AG20443 (cell line): ENCODE measurements around the gene SLC22A1.
"Not testable (repeated sequence)": the region's sequence is repeated elsewhere in the genome, so short reads cannot be mapped to it uniquely, and the experiment has no call there.

Source experiments
- DNase-seq: peaks from one replicate; pipeline ENCODE4 v3.0.0; 2012; ENCODE audit warnings: low spot score, mixed read lengths

Gene SLC22A1

GRCh38 chr6:160121558-160121957, at the start of gene SLC22A1:
Gene SLC22A1, plus strand, starts transcription at chr6:160121815. Its CDS starts 121 bp downstream, at chr6:160121936.
- DNase-seq = no peak

DNA sequence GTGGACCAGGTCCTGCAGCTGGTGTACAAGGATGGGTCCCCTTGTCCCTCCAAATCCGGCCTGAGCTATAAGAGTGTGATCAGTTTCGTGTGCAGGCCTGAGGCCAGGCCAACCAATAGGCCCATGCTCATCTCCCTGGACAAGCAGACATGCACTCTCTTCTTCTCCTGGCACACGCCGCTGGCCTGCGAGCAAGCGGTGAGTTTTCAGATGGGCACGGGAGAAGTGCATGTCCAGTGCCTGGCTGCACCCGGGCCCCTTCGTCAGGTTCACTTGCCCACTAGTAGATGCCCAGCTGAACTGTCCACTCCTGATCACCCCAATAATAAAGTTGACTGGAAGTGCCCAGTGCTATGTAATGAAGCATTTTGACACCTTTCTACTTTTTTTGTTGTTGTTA, 48.3 kb upstream of the SLC22A1 start:
- DNase-seq = no peak

- DNase-seq = no peak
These were observed 45.6 kb upstream of the SLC22A1 start for GRCh38 chr6:160076009-160076408.

DNA sequence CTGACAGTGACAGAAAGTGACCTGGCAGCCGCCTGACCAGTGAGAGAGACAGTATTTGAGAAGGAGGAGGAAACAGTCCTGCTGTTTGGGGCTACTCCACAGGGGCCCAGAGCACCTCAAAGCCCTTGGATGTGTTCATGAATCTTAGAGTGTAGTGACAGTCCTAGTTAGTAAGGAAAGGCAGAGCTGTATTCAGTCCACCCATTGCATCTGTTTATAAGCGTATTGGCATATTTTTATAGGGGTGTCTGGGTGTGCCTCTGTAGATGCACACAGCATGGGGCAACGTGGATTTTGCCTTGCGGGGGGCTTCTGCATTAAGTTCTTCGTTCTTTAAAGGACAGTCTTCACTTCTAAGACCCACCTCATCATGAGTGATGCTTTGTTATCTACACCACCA, 44.6 kb upstream of the SLC22A1 start:
- DNase-seq = peak; percentile 20

GRCh38 chr6:160077526-160077925, 44.1 kb upstream of the SLC22A1 start:
- peak; percentile 76 for DNase-seq

DNA sequence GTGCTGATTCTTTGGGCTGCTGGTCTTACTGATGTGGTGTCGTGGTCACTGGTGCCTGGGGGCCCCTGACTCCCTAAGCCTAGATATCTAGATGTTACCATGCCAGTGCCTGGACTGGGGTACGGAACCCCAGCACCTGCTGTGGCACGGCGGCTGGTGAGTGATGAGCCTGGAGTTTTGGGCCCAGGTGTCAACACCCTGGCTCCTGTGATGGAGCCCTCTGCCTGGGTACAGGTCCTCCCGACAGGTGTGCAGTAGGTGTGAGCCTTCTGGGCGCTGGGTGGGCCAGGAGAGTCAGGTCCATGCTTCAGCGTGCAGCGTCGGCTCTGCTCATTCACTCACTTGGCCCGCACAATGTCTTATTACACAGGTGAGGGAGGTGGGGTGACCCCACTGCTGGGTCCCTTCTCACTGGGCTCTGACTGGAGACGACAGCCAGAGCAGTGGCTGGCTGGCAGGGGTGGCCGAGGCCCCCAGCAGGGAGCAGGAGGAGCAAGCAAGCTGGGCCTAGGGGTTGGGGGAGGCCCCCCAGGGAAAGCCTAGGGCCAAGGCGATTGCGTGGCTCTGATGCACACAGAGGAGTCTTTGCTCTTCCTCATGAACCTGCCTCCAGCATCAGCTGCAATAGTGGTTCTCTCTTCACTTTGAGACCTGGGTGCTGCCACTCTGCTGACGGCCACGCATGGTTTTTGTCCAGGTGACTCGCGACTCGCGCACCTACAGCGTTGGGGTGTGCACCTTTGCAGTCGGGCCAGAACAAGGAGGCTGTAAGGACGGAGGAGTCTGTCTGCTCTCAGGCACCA, 42.5 kb upstream of the SLC22A1 start:
- no peak for DNase-seq

GRCh38 chr6:160079686-160080043, 42.0 kb upstream of the SLC22A1 start:
- no peak for DNase-seq

DNA sequence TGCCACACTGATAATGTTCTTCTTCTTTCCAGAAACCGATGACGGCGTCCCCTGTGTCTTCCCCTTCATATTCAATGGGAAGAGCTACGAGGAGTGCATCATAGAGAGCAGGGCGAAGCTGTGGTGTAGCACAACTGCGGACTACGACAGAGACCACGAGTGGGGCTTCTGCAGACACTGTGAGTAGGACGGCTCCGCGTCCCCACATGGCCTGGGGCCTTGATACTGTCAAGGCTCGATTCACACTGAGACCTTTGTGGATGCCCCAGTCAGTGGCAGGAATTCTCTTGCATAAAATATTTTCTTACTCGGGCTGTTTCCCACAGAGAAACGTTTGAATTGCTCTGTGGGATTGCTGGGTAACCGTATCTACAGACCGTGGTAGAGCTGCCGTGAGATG, 41.5 kb upstream of the SLC22A1 start:
- DNase-seq = no peak

DNA sequence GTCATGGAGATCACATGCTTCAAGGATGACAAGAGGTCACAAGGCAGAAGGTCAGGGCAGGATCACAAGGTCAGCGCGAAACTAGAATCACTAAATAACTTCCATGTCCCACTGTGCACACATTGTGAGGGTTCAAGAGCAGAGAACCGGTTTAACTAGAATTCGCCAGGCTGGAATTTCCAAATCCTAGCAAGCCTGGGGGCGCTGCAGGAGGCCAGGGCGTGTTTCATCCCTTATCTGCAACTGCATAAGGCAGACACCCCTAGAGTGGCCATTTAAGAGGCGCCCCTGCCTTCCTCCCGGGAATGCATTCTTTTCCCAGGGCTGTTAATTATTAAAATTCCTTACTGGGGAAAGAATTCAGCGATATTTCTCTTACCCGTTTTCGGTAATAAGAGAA, 40.2 kb upstream of the SLC22A1 start:
- no peak for DNase-seq

DNA sequence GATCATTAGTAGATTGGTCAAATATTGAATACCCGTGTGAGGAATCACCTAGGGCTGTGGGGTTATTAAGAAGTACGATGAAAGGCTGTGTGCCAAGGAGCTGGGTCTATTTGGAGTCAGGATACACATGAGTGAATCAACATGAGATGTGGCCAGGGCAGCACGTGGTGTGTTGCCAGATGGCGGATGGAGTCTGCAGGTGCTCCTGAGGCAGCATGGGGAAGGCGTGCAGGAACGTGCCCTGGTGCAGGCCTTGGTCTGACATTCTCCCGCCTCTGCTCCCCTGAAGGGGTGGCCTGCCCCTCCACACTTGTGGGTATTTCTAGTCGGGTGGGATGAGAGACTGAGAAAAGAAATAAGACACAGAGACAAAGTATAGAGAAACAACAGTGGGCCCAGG, 39.0 kb upstream of the SLC22A1 start:
- no peak for DNase-seq

GRCh38 chr6:160084198-160084776, 37.3 kb upstream of the SLC22A1 start:
- no peak for DNase-seq

DNA sequence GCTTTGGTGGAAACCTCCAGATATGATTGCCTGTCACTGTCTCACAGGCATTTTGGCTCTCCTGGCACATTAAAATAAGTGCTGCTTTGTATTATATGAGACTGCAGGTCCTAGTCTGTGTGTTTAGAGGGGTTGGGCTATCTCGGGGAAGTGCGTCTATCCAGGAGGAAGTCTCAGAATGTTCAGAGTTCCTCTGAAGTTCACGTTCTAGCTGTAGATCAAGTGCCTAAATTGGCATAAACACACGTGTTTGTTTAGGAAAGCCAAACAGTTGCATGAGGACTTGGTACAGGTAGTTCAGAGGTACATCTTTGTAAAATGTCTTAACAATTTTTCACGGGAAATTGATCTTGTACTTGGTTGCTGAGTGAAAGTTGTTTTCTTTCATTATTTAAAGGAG, 36.4 kb upstream of the SLC22A1 start:
- no peak for DNase-seq

DNA sequence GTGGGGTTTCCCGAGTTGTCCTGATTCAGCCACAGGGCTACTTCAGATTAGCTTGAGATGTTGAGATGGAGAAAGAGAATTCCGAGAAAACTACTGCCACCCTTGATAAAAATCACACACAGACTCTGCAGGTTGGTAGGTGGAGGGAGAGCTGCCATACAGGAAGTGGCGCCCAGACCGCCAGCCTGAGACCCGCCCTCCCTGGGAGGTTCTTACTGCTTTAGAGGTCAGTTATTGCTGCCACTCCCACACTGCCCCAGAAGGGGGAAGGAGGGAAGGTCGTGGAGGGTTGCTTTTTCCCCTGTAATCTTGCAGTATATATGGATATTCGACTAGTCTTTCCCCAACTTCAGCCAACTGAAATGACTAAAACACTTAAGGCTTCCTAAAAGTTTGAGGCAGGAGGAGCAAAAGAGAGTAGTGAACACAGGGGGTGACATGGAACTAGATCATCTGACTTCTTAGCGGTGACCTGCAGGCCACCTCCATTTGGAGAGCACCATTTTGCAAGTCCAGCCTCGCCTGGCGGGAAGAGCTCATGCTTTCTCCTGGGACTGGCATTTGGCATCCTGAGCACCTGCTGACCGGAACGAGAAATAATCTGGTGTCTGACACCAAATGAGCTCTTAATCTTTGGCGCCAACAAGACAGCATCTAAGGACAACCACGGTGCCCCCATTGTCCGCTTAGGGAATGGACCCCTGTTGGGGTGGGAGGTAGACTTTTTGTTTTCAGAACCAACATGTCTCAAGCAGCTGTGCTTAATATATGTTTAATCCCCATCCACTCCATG, 35.7 kb upstream of the SLC22A1 start:
- no peak for DNase-seq

GRCh38 chr6:160086754-160087153, 34.9 kb upstream of the SLC22A1 start:
- no peak for DNase-seq

DNA sequence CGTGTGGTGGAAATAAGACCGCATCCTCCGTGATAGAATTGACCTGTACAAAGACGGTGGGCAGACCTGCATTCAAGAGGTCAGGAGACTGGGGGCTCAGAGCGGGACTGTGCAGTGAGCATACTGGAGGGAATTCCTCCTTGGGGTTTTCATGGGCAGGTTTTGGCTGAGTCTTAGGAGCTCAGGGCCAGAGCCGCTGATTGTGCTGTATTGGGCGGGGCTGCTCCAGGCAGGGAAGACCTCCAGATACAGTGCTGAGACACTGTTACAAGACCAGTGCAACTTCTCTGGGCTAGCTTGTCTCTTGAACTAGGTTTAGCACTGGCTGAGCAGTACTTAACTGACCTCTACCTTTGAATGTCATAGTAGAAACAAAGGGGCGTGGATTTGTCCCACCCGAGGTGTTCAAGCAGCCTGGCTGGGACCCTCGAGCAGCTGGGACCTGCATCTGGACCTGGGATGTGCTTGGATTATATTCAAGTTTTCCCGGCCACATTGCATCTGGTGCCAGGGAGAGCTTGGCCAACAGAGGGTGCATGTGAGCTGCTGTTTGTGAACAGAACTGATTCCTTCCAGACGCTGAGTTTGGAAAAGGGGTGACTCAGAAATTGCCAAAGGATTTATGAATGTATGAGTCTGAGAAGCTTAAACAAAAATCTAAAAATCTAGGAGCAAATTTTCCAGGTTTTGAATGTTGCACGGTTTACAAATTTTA, 33.4 kb upstream of the SLC22A1 start:
- peak; percentile 96 for DNase-seq

GRCh38 chr6:160088784-160089533, 32.7 kb upstream of the SLC22A1 start:
- peak; percentile 83 for DNase-seq

DNA sequence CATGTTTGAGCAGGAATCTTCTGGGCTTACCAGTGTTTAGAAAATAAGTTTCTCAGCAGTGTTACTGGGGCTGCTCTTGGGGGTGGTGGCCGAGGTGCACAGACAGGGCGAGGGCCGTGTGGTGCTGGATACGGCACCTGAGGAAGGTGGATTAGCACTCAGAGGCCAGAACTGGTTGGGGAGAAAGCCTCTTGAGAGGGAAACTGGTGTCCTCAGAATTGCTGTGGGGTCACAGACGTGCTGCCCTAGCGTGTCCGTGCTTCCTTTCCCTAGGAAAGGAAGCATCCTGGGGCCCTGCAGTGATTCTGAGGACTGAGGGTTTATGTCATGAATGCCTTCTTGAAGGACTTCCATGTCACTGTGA, 32.1 kb upstream of the SLC22A1 start:
- no peak for DNase-seq

GRCh38 chr6:160090442-160091239, 31.0 kb upstream of the SLC22A1 start:
- not testable (repeated sequence) for DNase-seq

DNA sequence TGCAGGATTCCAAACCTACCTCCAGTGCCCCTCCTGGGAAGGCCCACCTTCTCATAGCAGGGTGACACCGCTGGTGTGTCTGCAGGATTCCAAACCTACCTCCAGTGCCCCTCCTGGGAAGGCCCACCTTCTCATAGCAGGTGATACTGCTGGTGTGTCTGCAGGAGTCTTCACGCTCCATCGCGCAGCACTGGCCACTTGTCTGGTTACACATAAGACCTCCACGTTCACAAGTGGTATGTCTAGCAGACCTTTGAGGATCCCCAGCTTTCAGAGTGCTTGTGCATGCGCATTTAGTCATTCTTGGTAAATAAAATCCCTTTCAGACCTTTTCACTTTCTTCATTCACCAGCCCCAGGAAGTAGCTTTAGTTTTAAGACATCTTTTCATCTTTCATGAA, 29.4 kb upstream of the SLC22A1 start:
- not testable (repeated sequence) for DNase-seq

DNA sequence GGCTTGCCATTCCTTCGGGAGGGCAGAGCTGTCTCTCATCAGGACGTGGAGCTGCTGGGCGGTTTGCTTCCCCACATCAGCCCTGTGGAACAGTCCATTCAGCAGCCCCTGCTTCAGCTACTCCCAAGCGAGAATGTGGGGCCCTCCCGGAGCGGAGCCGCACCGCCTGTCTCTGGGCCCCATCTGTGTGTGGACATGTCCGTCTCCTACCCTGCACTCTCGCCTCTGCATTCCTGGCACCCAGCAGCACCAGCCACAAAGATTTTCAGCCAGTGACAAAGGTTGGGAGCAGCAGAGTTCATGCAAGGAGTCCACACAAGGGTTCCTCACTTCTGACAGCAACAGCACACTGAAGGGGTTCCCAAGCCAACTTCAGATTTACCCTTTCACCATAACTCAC, 29.0 kb upstream of the SLC22A1 start:
- DNase-seq = no peak

DNA sequence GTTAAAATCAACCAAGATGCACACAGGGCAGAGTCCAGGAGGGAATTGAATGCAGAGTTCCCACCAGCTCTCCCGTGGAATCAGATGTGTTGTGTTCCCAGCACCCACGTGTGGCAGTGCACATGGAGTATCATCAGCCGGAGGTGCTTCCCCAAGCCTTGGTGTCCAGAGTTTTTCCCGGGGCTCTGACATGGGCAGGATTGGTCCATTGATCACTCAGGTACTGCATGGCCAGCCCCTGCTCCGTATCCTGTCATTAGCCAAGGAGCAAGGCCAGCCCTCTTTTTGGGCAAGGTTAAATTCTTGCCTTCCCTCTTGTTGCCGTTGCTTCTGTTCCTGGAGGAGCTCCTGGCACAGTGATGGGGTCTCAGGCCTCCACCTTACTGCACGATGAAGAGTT, 28.6 kb upstream of the SLC22A1 start:
- DNase-seq = no peak
